KMS-11 (cell line): ENCODE results near the gene OSM.

Experiments used
- H2AFZ ChIP-seq: fragments of 200-600 bp; sonication (generic); 2 replicates; pipeline ENCODE4 v1.6.1; 2016; ENCODE audit warnings: antibody characterized with exemption, mixed run types, low read depth
- H3K27ac ChIP-seq: fragments of 200-600 bp; sonication (generic); 2 replicates; pipeline ENCODE4 v1.6.1; 2016; ENCODE audit warnings: mild to moderate bottlenecking, mixed run types
- H3K27me3 ChIP-seq: fragments of 200-600 bp; sonication (generic); 2 replicates; pipeline ENCODE4 v1.6.1; 2017; ENCODE audit warnings: mild to moderate bottlenecking, low read depth, mixed run types, moderate library complexity; ENCODE audit not compliant: insufficient read depth
- H3K36me3 ChIP-seq: fragments of 200-600 bp; sonication (generic); 2 replicates; pipeline ENCODE4 v1.6.1; 2017; ENCODE audit warnings: mild to moderate bottlenecking, mixed run types; ENCODE audit not compliant: insufficient read depth
- H3K4me1 ChIP-seq: fragments of 200-600 bp; sonication (generic); 2 replicates; pipeline ENCODE4 v1.6.1; 2016; ENCODE audit warnings: mild to moderate bottlenecking, low read depth, mixed run types; ENCODE audit not compliant: poor library complexity, severe bottlenecking
- H3K4me2 ChIP-seq: fragments of 200-600 bp; sonication (generic); 2 replicates; pipeline ENCODE4 v1.7.0; 2016; ENCODE audit warnings: mild to moderate bottlenecking, mixed run types
- H3K4me3 ChIP-seq: fragments of 200-600 bp; sonication (generic); IDR thresholded peaks from 2 replicates; pipeline ENCODE4 v1.6.1; 2017; ENCODE audit warnings: low read depth, low read length, mixed read lengths; ENCODE audit not compliant: insufficient read depth
- H3K79me2 ChIP-seq: fragments of 200-600 bp; sonication (generic); 2 replicates; pipeline ENCODE4 v1.6.1; 2016; ENCODE audit warnings: low read depth, mixed run types; ENCODE audit not compliant: insufficient read depth
- H3K9ac ChIP-seq: fragments of 200-600 bp; sonication (generic); 2 replicates; pipeline ENCODE4 v1.6.1; 2016; ENCODE audit warnings: mild to moderate bottlenecking, mixed run types
- H4K20me1 ChIP-seq: fragments of 200-600 bp; sonication (generic); 2 replicates; pipeline ENCODE4 v1.6.1; 2016; ENCODE audit warnings: mild to moderate bottlenecking, mixed run types; ENCODE audit not compliant: insufficient read depth
- CTCF ChIP-seq: fragments of 200-600 bp; sonication (generic); conservative IDR thresholded peaks from 2 replicates; pipeline ENCODE4 v1.6.1; 2017; ENCODE audit warnings: low read depth, mild to moderate bottlenecking, antibody characterized with exemption, low read length, moderate library complexity, mixed read lengths

The OSM gene

DNA sequence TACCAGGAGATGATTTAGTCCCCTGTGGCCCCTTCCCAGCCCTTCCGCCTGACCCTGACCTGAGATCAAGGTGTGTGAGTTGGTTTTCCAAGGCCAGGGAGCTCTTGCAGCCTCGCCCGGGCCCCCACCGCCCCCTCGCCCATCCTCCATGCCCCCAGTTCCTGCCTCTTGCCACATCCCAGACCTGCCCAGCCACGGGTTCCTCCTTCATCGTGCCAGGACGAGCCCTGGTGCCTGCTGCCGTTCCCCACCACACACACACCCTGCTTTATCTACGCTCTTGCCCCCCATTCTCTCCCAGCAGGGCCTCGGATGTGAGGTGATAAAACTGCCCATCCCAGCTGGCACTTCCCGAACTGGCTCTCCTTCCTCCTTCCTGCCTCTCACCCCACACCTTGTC, 18.7 kb downstream of the OSM start:
- Histone ChIP-seq H4K20me1 (no peaks in the 10 kb centered on the region), H3K4me1 (no peaks in the 10 kb centered on the region), H3K9ac (no peak overlapping the region), H3K27ac (no peak overlapping the region), H3K4me3 (no peak overlapping the region), H3K4me2 (no peak overlapping the region), H3K27me3 (peaks cover 38% of the 10 kb centered on the region), H2AFZ (no peak overlapping the region), H3K36me3 (no peaks in the 10 kb centered on the region), H3K79me2 (no peaks in the 10 kb centered on the region)
- no peak for TF ChIP-seq CTCF

DNA sequence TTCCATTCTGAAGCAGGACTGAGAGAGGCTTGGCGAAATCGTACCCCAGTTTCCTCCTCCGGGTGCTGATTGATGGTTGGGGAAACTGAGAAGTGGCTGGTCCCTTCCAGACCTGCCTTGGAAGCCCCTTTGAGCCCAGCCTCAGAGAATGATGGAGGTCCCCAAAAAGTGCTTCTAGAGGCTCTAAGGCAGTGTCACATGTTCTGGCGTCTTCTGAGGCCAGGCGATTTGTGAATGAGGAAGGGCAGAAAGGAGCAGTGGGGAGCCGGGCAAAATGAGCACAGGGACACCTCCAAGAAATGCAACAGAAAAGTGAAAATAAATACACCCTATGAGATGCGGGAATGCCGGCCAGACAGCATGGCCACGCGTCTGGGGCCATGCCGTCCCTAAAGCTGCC, 19.1 kb downstream of the OSM start:
- Histone ChIP-seq H3K4me1 (no peaks in the 10 kb centered on the region), H3K9ac (no peak overlapping the region)

DNA sequence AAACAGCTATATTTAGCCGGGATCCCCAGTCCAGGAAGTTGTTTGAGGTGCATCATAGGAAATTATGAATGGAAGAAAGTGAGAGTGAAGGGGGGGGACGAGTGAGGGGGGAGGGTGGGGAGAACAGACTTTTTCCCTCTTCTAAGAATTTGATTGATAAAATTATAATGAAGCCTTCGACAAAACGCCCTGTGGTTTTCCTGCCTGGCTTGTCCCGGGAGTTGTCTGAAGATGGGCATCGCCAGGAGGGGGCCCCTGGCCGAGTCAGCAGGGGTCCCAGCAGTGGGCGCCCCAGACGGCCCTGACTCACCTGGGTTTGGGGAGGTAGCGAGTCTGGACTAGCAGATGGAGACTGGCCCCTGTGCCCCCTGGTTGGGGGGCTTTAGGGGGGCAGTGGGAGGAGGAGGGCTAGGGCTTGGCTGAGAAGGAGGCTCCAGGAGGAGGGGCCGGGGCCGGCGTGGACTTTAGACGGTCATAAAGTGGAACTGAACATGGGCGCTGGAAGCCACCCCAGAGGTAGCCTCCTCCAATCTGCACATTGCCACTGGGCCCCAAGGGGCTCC, 19.8 kb downstream of the OSM start:
- Histone ChIP-seq H3K4me3 (no peak overlapping the region), H3K9ac (no peak overlapping the region), H2AFZ (no peak overlapping the region), H3K4me1 (no peaks in the 10 kb centered on the region), H3K27me3 (peaks cover 43% of the 10 kb centered on the region), H3K4me2 (no peak overlapping the region), H4K20me1 (no peaks in the 10 kb centered on the region), H3K79me2 (no peaks in the 10 kb centered on the region), H3K27ac (no peak overlapping the region), H3K36me3 (no peaks in the 10 kb centered on the region)
- TF ChIP-seq CTCF = no peak

More for the DNA sequence above, 19.1 kb downstream of the OSM start:
- TF ChIP-seq CTCF = no peak
- Histone ChIP-seq H4K20me1 (no peaks in the 10 kb centered on the region), H3K27ac (no peak overlapping the region), H3K36me3 (no peaks in the 10 kb centered on the region), H3K4me2 (no peak overlapping the region), H3K4me3 (no peak overlapping the region), H3K27me3 (peaks cover 40% of the 10 kb centered on the region), H2AFZ (no peak overlapping the region), H3K79me2 (no peaks in the 10 kb centered on the region)

DNA sequence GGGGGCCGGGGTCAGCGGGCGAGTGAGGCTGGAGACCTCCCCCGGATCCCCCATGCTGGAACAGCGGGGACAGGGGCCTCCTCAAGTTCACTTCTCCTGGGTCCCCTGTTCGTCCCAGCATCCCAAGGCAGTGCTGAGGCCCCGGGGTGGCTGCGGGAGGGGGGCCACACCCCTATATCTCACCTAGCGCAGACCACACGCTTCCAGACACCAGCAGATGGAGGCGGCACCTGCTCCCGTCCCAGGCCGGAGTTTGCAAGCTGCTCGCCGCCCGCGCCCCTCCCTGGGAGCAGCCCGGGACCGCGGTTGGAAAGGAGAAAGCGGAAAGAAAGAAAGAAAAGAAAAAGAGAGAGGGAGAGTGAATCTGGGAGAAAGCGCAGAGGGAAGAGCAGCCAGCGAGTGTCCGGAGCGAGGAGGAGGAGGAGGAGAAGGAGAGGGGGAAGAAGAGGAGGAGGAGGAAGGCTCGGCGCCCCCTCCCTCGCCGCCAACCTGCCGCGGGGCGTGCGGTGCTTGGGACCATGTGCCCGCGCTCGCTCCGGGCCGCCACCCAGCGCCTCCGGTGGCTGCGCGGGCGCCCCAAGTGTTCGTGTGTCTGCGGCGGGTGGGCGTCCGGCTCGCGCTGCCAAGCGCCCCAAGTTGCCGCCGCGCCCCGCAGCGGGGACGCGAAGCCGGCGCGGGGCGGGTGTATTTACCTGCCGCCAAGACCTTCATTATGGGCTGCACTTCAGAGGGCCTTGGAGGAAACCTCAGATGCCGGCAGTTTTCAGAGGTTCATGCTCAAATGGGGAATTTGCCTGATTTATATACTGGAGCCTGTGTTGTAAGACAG, 20.5 kb downstream of the OSM start, which contains the start of gene LIF:
TSS of gene LIF (minus strand) at position 775 of the 829 bp plus-strand sequence. CDS start at position 711, 64 bp downstream.
- Histone ChIP-seq H2AFZ (no peak within 1 kb of the TSS), H3K27ac (no peak within 1 kb of the TSS), H3K4me1 (no peaks in the 10 kb centered on the region), H3K36me3 (no peaks in the 10 kb centered on the region), H4K20me1 (no peaks in the 10 kb centered on the region), H3K4me3 (no peak within 1 kb of the TSS), H3K4me2 (no peak within 1 kb of the TSS), H3K9ac (no peak within 1 kb of the TSS), H3K27me3 (peaks cover 43% of the 10 kb centered on the region), H3K79me2 (no peaks in the 10 kb centered on the region)
- no peak for TF ChIP-seq CTCF
